Stromal cell of bone marrow (primary cell): ENCODE data around the gene CERKL.
A peak's percentile ranks its signal among the peaks of the same experiment; 100 is the strongest.
"Not testable (repeated sequence)": the region's sequence is repeated elsewhere in the genome, so short reads cannot be mapped to it uniquely, and the experiment has no call there.

ENCODE experiments used
- DNase-seq: peaks from one replicate; pipeline ENCODE4 v3.0.0-alpha.2; 2012; ENCODE audit warnings: low read depth

Gene CERKL

GRCh38 chr2:181656450-181657291, at the start of gene CERKL:
Gene CERKL, minus strand, starts transcription at chr2:181657105. Its CDS starts 99 bp downstream, at chr2:181657006.
- peak; percentile 3 for DNase-seq

GRCh38 chr2:181702519-181702918, 45.6 kb upstream of the CERKL start:
- not testable (repeated sequence) for DNase-seq

- no peak for DNase-seq
Observed at GRCh38 chr2:181698223-181698622, 41.3 kb upstream of the CERKL start.

GRCh38 chr2:181697571-181697970, 40.7 kb upstream of the CERKL start:
- no peak for DNase-seq

GRCh38 chr2:181697126-181697525, 40.2 kb upstream of the CERKL start:
- no peak for DNase-seq

- no peak for DNase-seq
Observed at GRCh38 chr2:181694271-181694670, 37.4 kb upstream of the CERKL start.

- DNase-seq: no peak
Observed at GRCh38 chr2:181690860-181691259, 34.0 kb upstream of the CERKL start.

- DNase-seq: no peak
Observed at GRCh38 chr2:181686576-181687185, 29.8 kb upstream of the CERKL start.

GRCh38 chr2:181685150-181685688, 28.3 kb upstream of the CERKL start:
- DNase-seq: no peak

- no peak for DNase-seq
Observed at GRCh38 chr2:181684454-181685149, 27.7 kb upstream of the CERKL start.

- no peak for DNase-seq
Observed at GRCh38 chr2:181683518-181684453, 26.9 kb upstream of the CERKL start.

GRCh38 chr2:181682795-181683517, 26.1 kb upstream of the CERKL start:
- no peak for DNase-seq

GRCh38 chr2:181682026-181682789, 25.3 kb upstream of the CERKL start:
- no peak for DNase-seq

- no peak for DNase-seq
Observed at GRCh38 chr2:181680937-181681811, 24.3 kb upstream of the CERKL start.

- DNase-seq: no peak
Observed at GRCh38 chr2:181680055-181680936, 23.4 kb upstream of the CERKL start, which contains the start of gene NEUROD1. Gene NEUROD1, minus strand, starts transcription at chr2:181680517. Its CDS starts 1,657 bp downstream, at chr2:181678860.

- no peak for DNase-seq
Observed at GRCh38 chr2:181679544-181679979, 22.7 kb upstream of the CERKL start.

- DNase-seq: no peak
Observed at GRCh38 chr2:181678861-181679543, 22.1 kb upstream of the CERKL start.
